Nephron progenitor cell (in vitro differentiated cells): ENCODE measurements around the gene PHACTR1.

Experiments used
- DNase-seq: peaks from one replicate; pipeline ENCODE4 v3.0.0; 2021
- H3K27ac Mint-ChIP-seq: 2 replicates; pipeline ENCODE4 v1.8.0; 2021; ENCODE audit warnings: mild to moderate bottlenecking, moderate library complexity, mixed read lengths
- H3K27me3 Mint-ChIP-seq: 2 replicates; pipeline ENCODE4 v1.8.0; 2021; ENCODE audit warnings: mild to moderate bottlenecking, low read depth, mixed read lengths; ENCODE audit not compliant: poor library complexity
- H3K36me3 Mint-ChIP-seq: 2 replicates; pipeline ENCODE4 v1.8.0; 2021; ENCODE audit warnings: low read depth, mixed read lengths
- H3K4me1 Mint-ChIP-seq: 2 replicates; pipeline ENCODE4 v1.8.0; 2021; ENCODE audit warnings: mixed read lengths
- H3K4me3 Mint-ChIP-seq: 2 replicates; pipeline ENCODE4 v1.8.0; 2021; ENCODE audit warnings: mild to moderate bottlenecking, moderate library complexity, mixed read lengths
- H3K9me3 Mint-ChIP-seq: 2 replicates; pipeline ENCODE4 v1.8.0; 2021; ENCODE audit warnings: mild to moderate bottlenecking, moderate library complexity, mixed read lengths
- TF ChIP-seq, protein P1 (sequence below): fragments of 200-600 bp; sonication (generic); IDR thresholded peaks from 2 replicates; pipeline ENCODE4 v1.5.0; 2021; ENCODE audit warnings: antibody characterized with exemption

PHACTR1 gene

DNA sequence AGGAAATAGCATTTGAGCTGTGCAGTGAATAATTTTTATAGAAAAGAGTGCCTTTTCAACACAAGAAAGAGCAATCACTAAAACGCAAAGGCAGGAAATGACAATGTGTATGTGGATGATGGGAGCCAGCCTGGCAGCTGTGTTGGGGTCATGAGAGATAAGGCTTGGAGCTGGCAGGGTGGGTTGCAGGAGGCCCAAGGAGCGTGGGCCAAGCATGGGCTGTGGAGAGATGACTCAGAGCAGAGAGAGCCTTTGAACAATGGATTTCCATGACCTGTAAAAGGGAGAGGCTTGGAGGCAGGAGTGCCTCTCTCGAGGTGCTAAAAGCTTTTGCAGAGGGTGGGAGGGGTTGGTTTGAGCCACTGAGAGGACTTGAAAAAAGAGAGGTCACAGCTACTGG is 618.4 kb downstream of the PHACTR1 start:
- Mint-ChIP-seq H3K9me3 (no peaks in the 10 kb centered on the region), H3K36me3 (no peaks in the 10 kb centered on the region), H3K4me3 (no peak overlapping the region), H3K4me1 (peaks cover 30% of the 10 kb centered on the region), H3K27me3 (peaks cover 3% of the 10 kb centered on the region), H3K27ac (no peak overlapping the region)
- DNase-seq, result no peak
- TF ChIP-seq, protein P1, sequence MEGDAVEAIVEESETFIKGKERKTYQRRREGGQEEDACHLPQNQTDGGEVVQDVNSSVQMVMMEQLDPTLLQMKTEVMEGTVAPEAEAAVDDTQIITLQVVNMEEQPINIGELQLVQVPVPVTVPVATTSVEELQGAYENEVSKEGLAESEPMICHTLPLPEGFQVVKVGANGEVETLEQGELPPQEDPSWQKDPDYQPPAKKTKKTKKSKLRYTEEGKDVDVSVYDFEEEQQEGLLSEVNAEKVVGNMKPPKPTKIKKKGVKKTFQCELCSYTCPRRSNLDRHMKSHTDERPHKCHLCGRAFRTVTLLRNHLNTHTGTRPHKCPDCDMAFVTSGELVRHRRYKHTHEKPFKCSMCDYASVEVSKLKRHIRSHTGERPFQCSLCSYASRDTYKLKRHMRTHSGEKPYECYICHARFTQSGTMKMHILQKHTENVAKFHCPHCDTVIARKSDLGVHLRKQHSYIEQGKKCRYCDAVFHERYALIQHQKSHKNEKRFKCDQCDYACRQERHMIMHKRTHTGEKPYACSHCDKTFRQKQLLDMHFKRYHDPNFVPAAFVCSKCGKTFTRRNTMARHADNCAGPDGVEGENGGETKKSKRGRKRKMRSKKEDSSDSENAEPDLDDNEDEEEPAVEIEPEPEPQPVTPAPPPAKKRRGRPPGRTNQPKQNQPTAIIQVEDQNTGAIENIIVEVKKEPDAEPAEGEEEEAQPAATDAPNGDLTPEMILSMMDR, result no peak

GRCh38 chr6:13336553-13336952 is 620.0 kb downstream of the PHACTR1 start:
- peak; percentile 91 for DNase-seq
- H3K27me3 Mint-ChIP-seq, result peaks cover 6% of the 10 kb centered on the region
- peaks cover 10% of the 10 kb centered on the region for H3K9me3 Mint-ChIP-seq
- TF ChIP-seq, protein P1, result peak; percentile 90
- peak overlapping the region; percentile 43 for H3K27ac Mint-ChIP-seq
- H3K4me1 Mint-ChIP-seq, result peaks cover 24% of the 10 kb centered on the region
- no peak overlapping the region for H3K4me3 Mint-ChIP-seq
- peaks cover 5% of the 10 kb centered on the region for H3K36me3 Mint-ChIP-seq

- H3K4me3 Mint-ChIP-seq, result no peak overlapping the region
- DNase-seq, result no peak
- TF ChIP-seq, protein P1, result no peak
- H3K27me3 Mint-ChIP-seq, result peaks cover 9% of the 10 kb centered on the region
- peak overlapping the region; percentile 12 for H3K27ac Mint-ChIP-seq
- peaks cover 24% of the 10 kb centered on the region for H3K4me1 Mint-ChIP-seq
- H3K36me3 Mint-ChIP-seq, result peaks cover 13% of the 10 kb centered on the region
- peaks cover 23% of the 10 kb centered on the region for H3K9me3 Mint-ChIP-seq
Measured at GRCh38 chr6:13338038-13338437, 621.5 kb downstream of the PHACTR1 start.
